GM18502 (cell line): ENCODE data around the gene OXT.

ENCODE experiments used
- ATAC-seq: cut with Tn5 transposase; IDR thresholded peaks from one replicate; pipeline ENCODE4 v1.9.1; 2021; ENCODE audit warnings: mild to moderate bottlenecking; ENCODE audit not compliant: unreplicated experiment, poor library complexity

OXT gene

GRCh38 chr20:3082955-3083952 lies 11.8 kb downstream of the OXT start:
- no peak for ATAC-seq

DNA sequence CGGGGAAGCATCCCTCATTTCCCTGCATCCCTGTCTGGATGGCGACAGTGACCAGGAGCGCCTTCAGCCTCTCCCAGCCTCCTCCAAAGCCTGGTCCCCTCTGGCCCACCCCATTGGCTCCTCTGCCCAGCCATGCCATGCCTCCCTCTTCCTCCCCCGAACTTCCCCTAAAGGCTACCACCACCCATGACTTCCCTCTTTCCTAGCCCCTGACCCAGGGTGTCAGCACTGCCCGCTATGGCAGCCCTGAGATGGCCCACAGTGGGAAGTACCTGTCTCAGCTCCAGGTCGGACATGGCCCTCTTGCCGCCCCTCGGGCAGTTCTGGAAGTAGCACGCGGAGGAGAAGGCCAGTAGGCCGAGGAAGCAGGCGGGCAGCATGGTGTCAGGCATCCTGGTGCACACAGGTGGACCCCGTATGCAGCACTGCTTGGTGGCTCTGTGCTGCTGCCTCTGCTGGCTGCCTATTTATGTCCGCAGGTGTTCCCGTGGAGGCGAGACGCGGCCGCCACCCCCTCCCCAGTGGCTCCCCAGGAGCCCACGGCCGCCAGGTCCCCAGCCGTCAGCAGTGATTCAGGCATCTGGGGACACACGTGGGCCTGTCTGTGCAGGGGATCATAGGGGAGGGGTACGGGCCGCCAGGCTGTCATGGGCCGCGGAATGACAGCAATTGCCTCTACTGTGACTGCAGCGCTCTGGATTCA lies 13.0 kb downstream of the OXT start, which contains the start of gene AVP:
Gene AVP, minus strand, starts transcription at position 442 of the 703 bp plus-strand sequence. Its CDS starts 50 bp downstream, at position 392.
- ATAC-seq: no peak

DNA sequence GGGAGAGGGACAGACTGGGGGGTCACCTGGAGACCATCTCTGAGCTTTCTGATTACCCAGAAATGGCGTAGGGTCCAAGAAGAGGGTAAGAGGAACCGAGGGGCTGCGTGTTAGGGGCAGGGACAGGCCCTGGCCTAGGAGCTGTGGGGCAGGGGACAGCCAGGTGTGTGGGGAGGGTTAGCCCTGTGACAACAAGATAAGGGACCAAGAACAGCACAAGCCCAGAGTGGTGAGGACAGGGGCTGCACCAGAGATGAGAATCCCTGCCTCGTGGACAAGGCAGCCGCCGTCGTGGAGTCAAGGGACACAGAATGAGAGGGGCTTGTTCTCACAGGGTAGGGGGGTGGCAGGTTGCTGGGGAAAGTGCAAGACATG lies 13.6 kb downstream of the OXT start:
- no peak for ATAC-seq

DNA sequence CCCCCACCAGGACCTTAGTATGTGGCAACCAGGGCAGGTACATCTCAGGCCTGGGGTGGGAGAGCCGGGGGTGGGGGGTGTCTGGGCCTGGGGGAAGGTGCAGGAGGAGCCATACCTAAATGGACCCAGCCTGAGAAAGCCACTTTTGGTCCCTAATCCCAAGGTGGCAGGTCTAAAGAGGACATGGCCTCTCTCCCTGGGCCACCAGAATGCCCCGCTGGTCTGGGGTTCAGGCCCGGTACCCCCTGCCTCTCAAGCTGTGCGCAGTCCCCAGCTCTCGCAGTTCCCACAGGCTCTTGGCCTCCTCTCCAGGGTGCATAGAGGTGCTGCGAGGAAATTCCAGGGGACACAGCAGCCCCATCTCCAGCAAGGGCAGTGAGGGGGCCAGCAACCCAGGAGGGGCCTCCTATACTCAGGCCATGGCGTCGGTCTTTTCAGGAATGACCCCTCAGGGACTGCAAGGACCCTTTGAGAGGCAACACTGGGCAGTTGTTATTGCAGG lies 14.2 kb downstream of the OXT start:
- no peak for ATAC-seq

- no peak for ATAC-seq
Measured at GRCh38 chr20:3088031-3088430, 16.6 kb downstream of the OXT start.

GRCh38 chr20:3090565-3090964 lies 19.1 kb downstream of the OXT start:
- no peak for ATAC-seq

DNA sequence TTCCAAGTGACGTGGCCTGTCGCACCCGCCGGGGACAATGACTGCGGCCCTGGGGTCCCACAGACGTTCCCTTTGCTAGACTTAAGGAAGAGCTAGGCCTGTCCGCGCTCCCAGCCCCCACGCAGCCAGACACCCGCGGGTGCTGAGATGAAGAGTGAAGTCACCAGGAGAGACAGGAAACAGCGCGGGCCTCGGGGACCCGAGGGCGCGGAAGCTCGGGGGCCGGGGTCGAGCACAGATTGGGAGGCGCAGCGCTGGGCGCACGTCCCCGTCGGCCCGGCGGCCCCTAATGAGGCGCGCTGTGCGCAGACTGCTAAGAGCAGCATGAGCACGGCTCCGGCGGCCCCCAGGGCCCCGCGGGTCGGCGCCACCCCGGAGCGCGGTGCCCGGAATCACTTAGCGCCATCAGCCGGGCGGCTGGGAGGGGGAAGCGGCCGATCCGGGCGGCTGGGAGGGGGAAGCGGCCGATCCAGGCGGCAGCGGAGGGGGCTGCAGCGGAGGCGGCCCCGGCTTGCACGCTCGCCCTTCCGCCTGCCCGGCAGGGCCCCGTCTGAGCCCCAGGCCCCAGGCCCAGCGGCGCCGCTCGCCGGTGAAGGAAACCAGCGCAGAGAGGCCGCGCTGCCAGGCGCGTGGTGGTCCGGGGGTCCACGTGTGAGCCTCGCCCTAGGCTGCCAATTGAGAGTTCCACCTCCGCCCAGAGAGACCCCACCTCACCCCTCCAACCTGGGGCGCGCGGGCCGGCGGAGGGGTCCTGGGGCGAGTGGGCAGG lies 21.4 kb downstream of the OXT start:
- ATAC-seq: no peak

GRCh38 chr20:3093861-3094361 lies 22.5 kb downstream of the OXT start:
- ATAC-seq: no peak

GRCh38 chr20:3094848-3095629 lies 23.6 kb downstream of the OXT start:
- ATAC-seq: no peak

GRCh38 chr20:3100480-3100879 lies 29.1 kb downstream of the OXT start:
- ATAC-seq: no peak

DNA sequence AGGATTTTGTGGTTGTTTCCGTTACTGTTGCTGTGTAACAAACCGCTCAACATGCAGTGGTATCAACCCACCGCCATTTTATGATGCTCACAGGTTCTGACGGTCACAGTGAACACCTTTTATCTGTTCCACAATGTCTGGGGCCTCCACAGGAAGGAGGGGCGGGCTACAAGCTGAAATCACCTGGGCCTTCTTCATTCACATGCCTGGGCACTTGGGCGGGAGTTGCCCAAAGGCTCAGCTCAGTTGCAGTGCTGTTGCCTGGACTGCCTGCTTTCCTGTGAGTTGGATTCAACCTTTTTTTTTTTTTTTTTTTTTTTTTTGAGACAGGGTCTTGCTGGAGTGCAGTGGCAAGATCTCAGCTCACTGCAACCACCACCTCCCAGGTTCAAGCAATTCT lies 29.8 kb downstream of the OXT start:
- no peak for ATAC-seq

- no peak for ATAC-seq
Measured at GRCh38 chr20:3101737-3102574, 30.5 kb downstream of the OXT start.

GRCh38 chr20:3102575-3103368 lies 31.4 kb downstream of the OXT start:
- ATAC-seq: no peak

DNA sequence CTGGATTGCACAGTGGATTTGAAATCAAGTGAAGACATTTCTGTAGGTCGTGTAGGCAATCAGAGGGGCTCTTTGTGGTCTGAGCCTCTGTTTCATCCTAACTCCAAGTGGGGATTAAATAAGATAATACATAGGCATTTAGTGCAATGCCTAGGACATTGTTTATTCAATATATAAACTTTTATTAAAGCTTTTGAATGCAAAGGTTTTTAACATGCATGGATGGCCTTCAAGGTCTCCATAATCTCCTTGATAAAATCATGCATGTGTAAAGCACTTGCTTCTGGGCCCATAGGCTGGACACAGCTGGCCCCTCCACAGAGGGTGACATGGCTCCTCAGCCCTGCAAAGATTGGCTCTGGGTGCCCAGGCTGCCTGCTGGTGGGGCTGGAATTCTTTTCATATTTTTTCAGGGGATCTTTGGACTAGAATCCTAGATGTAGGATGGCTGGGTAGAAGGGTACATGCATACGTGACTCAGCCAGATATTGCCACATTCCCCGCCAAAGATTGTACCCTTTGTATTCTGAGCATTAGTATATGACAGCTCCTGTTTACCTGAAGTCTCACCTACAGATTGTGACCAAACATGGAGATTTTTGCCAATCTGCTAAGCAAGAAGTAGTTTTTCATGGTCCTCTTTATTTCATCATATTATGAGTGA lies 32.1 kb downstream of the OXT start:
- no peak for ATAC-seq

- no peak for ATAC-seq
Measured at GRCh38 chr20:3105256-3106137, 34.1 kb downstream of the OXT start.

GRCh38 chr20:3106185-3106584 lies 34.8 kb downstream of the OXT start:
- ATAC-seq: no peak
